Measurements from ENCODE around the gene FHIP1A.

- TF ChIP-seq CTCF (IDR thresholded peaks at IDR 0.05) (no peak), POLR2A (IDR thresholded peaks at IDR 0.05) (no peak)
These were observed 33.0 kb downstream of the FHIP1A start for GRCh38 chr4:151442002-151442401.

Measured in testis (tissue), 2 donors.